Dermis microvascular lymphatic vessel endothelial cell (primary cell): ENCODE data around the gene CD2. TPM values are rescaled to one million over a fixed set of nuclear protein-coding genes. Genes with fewer than 3 reads are reported as not detected.

Source experiments
- DNase-seq, 2 donors: peaks; one replicate each; pipeline versions ENCODE4 v3.0.0 to v3.0.0-alpha.2; 2010; ENCODE audit warnings: low read depth in 2 of 2
- total RNA-seq: library from RNA; depleted of rRNA; stranded (reverse); fragments of >200 nt; gene quantifications from 2 replicates; pipeline ENCODE4 v1.2.1, GENCODE V29; 2014

The CD2 gene
- total RNA-seq, 1 donor from 2014 or later: not detected

DNA sequence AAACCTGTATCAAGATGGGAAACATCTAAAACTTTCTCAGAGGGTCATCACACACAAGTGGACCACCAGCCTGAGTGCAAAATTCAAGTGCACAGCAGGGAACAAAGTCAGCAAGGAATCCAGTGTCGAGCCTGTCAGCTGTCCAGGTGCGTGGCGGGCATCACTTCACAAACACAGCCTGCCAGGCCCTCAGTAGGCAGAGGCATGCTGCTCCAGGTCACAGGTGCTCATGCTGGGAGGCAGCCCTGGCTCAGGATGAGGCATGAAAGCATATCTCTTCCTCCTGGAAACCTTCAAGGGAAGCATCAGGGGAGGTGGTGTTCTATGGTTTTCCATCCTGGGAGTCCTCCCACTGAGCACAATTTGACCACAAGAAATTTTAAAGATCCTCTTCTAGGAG, 6.3 kb downstream of the CD2 start:
- DNase-seq: no peak

DNA sequence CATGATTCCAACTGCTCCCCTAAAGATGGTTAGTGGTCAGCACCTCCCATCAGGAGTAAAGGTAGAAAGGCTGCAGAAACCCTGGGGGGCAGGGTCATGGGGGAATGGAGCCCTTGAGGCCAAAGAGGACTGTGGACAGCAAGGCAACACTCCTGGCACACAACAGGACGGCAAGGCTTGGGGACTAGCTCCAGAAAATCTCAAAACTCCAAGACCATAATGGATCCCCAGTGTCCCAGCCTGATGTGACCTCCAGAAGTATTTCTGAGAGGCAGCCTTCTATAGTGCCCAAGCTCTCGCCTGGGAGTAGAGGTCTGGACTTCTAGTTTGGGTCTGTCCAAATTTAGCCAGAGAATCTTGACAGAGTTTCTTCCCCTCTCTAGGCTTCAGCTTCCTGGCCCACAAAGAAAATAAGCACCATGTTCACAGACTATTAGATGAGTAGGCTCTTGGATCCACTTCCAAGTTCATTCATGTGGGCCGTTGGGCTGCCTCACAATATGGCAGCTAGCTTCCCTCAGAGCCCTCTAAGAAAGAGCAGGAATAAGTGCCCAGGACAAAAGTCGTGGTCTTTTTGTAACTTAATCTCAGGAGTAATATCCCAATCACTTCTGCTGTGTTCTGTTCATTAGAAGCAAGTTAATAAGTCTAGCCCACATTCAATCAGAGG, 6.9 kb downstream of the CD2 start:
- DNase-seq: no peak

GRCh38 chr1:116762281-116762680, 8.1 kb downstream of the CD2 start:
- DNase-seq: no peak

DNA sequence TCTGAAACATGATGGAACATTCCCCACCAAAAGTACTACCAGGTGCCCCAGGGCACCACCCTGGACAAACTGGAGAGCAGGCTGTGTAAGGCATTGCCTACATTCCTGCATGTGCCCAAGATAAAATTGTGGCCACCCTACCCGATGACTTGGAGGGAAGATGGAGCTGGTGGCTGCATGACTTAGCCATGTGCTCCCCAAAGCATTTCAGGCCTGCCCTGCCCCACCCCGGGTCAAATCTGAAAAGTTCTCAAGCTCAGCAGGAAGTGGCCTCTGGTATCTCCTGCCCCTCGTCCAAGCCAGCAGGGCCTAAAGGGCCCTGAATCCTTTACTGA, 8.5 kb downstream of the CD2 start:
- DNase-seq: no peak

DNA sequence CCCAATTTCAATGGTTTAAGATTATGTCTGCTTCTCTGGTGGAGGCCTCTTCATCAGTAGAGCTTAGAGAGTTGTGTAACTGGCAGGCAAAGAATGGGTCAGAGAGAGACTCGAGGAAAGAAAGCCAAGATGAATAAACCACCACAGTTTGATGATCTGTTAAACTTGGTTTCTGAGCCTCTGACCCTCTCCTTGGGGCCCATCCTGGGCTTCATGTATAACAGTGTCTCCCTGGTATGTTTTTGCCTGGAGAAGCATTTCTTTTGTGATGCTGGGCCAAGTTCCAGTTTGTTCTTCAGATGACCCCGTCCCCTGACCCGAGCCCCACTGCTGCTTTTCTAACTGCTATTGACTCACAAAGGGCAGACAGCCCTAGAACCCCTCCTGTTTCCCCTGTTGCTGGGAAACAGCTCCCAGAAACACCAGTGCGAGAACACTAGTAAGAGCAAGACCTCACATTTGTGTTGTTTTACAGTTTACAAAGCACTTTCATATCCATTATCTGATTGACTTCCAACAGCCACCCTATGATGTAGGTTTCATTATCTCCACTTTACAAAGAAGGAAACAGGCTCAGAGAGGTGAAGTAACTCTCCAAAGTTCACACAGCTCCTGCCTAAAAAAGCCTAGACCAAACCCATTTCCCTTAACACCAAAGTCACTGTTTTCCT, 9.0 kb downstream of the CD2 start:
- DNase-seq: peak; percentile 12 to 29

DNA sequence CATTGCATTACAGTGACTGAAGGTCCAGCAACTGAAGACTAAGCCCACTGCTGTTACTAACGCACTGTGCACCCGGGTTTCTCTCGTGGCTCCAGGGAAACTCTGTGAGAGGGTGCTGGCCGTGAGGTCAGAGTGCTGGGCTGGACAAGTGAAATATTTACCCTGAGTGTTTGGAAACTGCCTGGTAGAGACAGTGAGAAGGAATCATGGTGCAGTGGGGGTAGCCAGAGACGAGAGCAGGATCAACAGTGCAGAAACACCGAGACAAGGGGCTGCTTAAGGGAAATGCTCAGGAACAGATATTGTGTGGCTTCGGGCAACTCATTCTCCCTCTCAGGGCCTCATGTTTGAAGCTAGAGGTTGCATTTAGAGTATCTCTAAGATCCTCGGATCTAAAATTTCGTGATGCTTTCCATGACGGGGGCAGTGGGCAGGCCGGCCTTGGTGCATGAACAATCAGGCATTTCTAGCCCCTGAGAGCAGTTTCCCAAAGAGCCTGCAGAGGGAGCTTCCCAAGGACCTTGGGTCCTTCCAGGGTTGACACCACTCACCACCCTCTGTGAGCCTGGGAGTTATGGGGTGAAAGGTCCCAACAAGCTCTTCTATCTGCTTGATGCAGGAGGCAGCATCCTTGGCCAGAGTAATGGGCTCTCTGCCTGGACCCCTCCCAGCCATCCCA, 9.7 kb downstream of the CD2 start:
- DNase-seq: peak in 1 of 2 donors; percentile 19

GRCh38 chr1:116764466-116764898, 10.3 kb downstream of the CD2 start:
- DNase-seq: no peak

GRCh38 chr1:116764906-116765862, 11.0 kb downstream of the CD2 start:
- DNase-seq: no peak

DNA sequence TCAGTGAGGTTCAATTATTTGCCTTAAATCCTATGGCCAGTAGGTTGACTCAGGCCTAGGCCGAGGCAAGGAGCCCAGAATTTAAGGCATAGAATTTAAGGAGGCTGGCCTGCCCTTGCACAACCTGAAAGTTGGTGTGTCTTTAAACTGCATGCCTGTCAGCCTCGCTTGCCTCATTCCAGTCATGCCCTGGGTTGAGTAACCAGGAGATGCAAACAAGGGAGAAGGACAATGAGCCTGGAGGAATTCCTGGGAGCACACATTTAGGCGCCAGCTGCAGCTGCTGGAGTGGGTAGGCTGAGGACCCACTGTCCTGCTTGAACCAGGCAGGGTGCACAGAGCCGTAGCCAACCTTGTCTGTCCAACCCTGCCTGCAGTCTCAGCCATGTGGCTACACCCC, 11.7 kb downstream of the CD2 start:
- DNase-seq: no peak

DNA sequence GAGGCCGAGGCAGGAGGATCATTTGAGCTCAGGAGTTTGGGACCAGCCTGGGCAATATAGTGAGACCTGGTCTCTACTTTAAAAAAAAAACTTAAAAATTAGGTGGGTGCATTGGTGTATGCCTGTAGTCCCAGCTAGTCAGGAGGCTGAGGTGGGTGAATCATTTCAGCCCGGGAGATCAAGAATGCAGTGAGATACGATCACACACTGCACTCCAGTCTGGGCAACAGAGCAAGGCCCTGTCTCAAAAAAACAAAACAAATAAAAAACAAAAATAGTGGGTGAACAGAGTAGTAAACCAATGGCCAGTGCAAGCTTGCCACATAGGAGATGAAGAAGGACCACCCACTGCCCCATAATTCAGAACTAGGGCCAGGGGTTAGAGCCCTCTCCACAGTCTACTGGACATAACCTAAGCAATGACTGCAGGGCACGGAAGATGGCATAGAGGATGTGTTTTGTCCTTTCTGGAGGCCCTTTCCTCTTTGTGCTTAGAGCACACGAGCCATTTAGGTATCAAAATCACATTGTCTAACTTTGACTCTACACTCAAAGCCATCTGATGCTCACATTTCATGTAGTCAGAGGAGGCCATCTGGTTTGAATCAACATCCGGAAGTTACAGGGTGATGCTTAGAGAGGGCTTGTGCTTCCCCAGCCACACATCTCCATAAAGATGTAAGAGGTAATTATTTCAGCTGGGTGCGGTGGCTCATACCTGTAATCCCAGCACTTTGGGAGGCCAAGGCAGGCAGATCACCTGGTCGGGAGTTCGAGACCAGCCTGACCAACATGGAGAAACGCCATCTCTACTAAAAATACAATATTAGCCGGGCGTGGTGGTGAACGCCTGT, 12.6 kb downstream of the CD2 start:
- no peak for DNase-seq

- no peak for DNase-seq
Observed at GRCh38 chr1:116767782-116768382, 13.7 kb downstream of the CD2 start.

GRCh38 chr1:116768416-116769103, 14.3 kb downstream of the CD2 start:
- DNase-seq: no peak

DNA sequence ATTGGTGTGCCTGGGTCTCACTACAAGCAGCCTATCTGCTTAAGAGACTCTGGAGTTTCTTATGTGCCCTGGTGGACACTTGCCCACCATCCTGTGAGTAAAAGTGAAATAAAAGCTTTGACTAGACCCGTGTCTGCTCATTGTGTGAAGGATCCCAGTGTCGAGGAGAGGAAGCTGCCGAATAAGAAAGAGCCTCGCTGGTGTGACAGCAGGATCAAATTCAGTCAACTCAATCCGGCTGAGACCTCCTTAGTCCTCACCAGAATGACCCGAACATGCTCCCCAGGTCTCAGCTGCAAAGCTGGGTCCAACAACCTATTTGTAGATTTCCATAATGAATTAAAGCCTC, 14.8 kb downstream of the CD2 start:
- no peak for DNase-seq

DNA sequence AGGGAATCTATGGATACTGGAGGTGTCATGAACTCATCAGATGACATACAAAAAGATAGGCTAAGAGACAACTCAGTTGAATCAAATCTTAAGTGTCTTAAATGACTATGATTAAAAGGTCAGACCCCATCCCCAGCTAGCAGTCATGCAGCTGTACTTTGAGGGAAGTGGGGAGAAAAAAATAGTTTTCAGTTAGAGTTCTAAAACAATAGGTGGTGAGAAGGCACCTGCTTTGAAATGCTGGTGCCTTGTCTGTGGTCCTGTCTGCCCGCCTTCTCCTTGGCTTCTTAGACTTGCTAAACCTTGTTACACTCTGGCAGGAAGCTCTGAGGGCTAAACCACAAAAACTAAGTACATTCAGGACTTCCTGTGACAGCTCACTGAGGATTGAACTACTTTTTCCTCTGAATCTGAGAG, 15.3 kb downstream of the CD2 start:
- peak in 1 of 2 donors; percentile 18 for DNase-seq

DNA sequence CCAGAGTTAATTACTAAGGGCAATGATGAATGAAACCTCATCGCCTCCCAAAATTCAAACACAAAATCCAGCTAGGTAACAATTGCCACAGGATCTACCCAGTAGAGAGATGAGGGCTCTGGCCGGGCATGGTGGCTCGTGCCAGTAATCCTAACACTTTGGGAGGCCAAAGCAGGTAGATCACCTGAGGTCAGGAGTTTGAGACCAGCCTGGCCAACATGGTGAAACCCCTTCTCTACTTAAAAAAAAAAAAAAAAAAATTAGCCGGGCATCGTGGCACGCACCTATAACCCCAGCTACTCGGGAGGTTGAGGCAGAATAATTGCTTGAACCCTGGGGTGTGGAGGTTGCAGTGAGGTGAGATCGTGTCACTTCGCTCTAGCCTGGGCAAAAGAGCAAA, 15.8 kb downstream of the CD2 start:
- DNase-seq: no peak

- no peak for DNase-seq
Observed at GRCh38 chr1:116770625-116771024, 16.4 kb downstream of the CD2 start.

DNA sequence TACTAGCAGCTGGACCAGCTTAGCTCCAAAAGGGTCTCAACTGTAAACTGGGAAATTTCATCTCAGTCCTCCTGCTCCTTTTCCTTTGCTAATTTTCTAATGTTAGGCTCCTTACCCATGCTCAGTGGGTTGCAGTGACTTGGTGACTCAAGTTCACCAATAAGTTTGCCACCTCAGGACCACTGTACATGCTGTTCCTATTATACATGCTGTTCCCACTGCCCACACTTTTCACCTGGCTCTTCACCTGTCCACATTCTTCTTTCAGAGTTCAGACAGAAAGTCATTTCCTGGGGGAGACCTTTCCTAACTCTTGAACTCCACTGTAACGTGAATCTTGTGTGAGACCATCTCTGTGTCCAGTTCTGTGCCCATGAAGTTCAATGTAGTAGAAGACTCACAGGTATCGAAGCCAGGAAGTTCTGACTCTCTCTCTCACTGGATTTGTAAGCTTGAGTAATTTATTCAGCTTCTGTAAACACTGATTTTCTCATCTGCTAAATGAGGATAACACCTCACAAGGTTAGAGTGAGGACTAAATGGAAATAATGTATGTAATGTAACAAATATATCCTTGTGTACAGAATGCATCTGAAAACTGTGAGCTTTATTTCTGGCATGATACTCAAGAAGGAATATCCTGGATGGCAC, 17.9 kb downstream of the CD2 start:
- no peak for DNase-seq

DNA sequence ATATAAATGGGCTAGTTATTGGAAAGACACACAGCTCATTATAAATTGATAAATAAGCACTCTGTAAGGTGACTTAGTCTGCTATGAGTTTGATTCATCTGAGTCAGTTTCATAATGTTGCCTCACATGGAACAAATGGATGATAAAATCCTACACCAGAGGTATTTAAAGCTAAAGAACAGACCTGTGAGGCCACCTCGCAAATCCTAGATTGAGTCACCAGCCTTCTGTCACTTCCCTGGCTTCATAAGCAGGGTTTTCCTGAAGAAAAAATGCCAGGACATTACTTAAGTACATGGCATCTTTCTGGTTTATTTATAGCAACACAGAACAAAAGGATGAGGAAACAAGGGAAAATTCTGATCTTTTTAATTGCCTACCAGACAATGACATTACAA, 18.4 kb downstream of the CD2 start:
- peak; percentile 50 to 59 for DNase-seq

GRCh38 chr1:116775116-116775752, 21.0 kb downstream of the CD2 start:
- no peak for DNase-seq
